HepG2 (cell line): ENCODE results near the gene GPR27. TPM values are rescaled to one million over a fixed set of nuclear protein-coding genes. Genes with fewer than 3 reads are reported as not detected.

ENCODE experiments used
- ATAC-seq: fragments of 200-7000 bp; cut with Tn5 transposase; 3 replicates; pipeline ENCODE4 v1.9.1; 2020; ENCODE audit warnings: mild to moderate bottlenecking, moderate library complexity
- BruUV-seq: library from RNA; stranded (reverse); fragments of 400-500 nt; replicated peaks from 2 replicates; lab custom pipeline; 2021; lab: Mats Ljungman, UMichigan
- CTCF ChIA-PET: fragments of 300-600 bp; formaldehyde crosslinking; extraction: SDS; loops from one replicate; lab custom pipeline; 2021; ENCODE audit warnings: low total read pairs, inconsistent platforms, low intra/inter-chr PET ratio; lab: Yijun Ruan, JAX
- POLR2A ChIA-PET: fragments of 350-600 bp; sonication (Branson Sonifier 250); formaldehyde crosslinking; loops from one replicate; lab custom pipeline; 2020; ENCODE audit warnings: antibody characterized with exemption, inconsistent platforms; lab: Yijun Ruan, JAX
- DNase-seq: peaks from one replicate; pipeline ENCODE4 v3.0.0-alpha.2; 2015; ENCODE audit warnings: low spot score
- FAIRE-seq: peaks from 3 replicates; lab custom pipeline; 2011; peaks lifted over from hg19 to GRCh38; lab: Jason Lieb, UNC
- H2AFZ ChIP-seq: one replicate; pipeline ENCODE4 v1.6.1; 2011; ENCODE audit warnings: low read length, inconsistent platforms
- H3K27ac ChIP-seq: fragments of 300-600 bp; 3 replicates; pipeline ENCODE4 v1.8.0; 2011; ENCODE audit warnings: mixed run types, mild to moderate bottlenecking, mixed read lengths, low read length, inconsistent platforms; ENCODE audit not compliant: insufficient read depth; ENCODE audit errors: extremely low read length
- H3K27me3 ChIP-seq, 2 experiments: fragments of 200-600 bp in 1 of 2; 2 replicates in 1 of 2; 3 replicates in 1 of 2; pipeline versions ENCODE4 v1.6.0 to v1.8.0; 2011; ENCODE audit warnings: low read length in 2 of 2, mild to moderate bottlenecking in 2 of 2, moderate library complexity in 2 of 2, inconsistent platforms in 1 of 2; ENCODE audit not compliant: insufficient read depth in 2 of 2, control insufficient read depth in 1 of 2
- H3K36me3 ChIP-seq, 2 experiments: fragments of 200-600 bp in 1 of 2; replicated peaks in 1 of 2; 2 replicates in 1 of 2; 3 replicates in 1 of 2; pipeline versions ENCODE4 v1.5.1 to v1.8.0; 2011; ENCODE audit warnings: low read length in 2 of 2, inconsistent platforms in 1 of 2; ENCODE audit not compliant: insufficient read depth in 2 of 2, control insufficient read depth in 1 of 2
- H3K4me1 ChIP-seq: 2 replicates; pipeline ENCODE4 v1.5.1; 2012; ENCODE audit warnings: low read length, inconsistent platforms; ENCODE audit not compliant: insufficient read depth
- H3K4me2 ChIP-seq: 2 replicates; pipeline ENCODE4 v1.6.0; 2011; ENCODE audit warnings: low read depth, low read length, inconsistent platforms
- H3K4me3 ChIP-seq, 3 experiments: fragments of 200-600 bp in 1 of 3; sonication (generic), shearing (Covaris generic) in 1 of 3; replicated peaks in 1 of 3; 2 replicates each; pipeline ENCODE4 v1.5.1; 2011 to 2016; ENCODE audit warnings: low read length in 3 of 3, inconsistent platforms in 2 of 3, low read depth in 2 of 3, mild to moderate bottlenecking in 2 of 3, control low read depth in 1 of 3, mixed read lengths in 1 of 3; ENCODE audit not compliant: insufficient read depth in 1 of 3
- H3K79me2 ChIP-seq: one replicate; pipeline ENCODE4 v1.6.1; 2011; ENCODE audit warnings: low read length, inconsistent platforms; ENCODE audit not compliant: insufficient read depth
- H3K9ac ChIP-seq: 2 replicates; pipeline ENCODE4 v1.6.0; 2011; ENCODE audit warnings: mild to moderate bottlenecking, low read depth, low read length, inconsistent platforms; ENCODE audit not compliant: insufficient read depth
- H3K9me3 ChIP-seq: 2 replicates; pipeline ENCODE4 v1.5.1; 2012; ENCODE audit warnings: mild to moderate bottlenecking, low read length
- H4K20me1 ChIP-seq: 2 replicates; pipeline ENCODE4 v1.6.0; 2011; ENCODE audit warnings: inconsistent platforms, mild to moderate bottlenecking, low read length, moderate library complexity; ENCODE audit not compliant: insufficient read depth
- DNMT1 ChIP-seq: sonication (generic); formaldehyde crosslinking; IDR thresholded peaks from 2 replicates; pipeline ENCODE4 v1.5.1; 2020; ENCODE audit warnings: mild to moderate bottlenecking, missing genetic modification reagents
- KDM5B ChIP-seq: sonication (generic); formaldehyde crosslinking; IDR thresholded peaks from 2 replicates; pipeline ENCODE4 v1.4.0; 2020; ENCODE audit warnings: missing genetic modification reagents, mild to moderate bottlenecking, borderline replicate concordance
- PRDM10 ChIP-seq: sonication (generic); formaldehyde crosslinking; IDR thresholded peaks from 2 replicates; pipeline ENCODE4 v1.4.0; 2020; ENCODE audit warnings: low read depth, missing genetic modification reagents
- ZBTB39 ChIP-seq: sonication (generic); formaldehyde crosslinking; IDR thresholded peaks from 2 replicates; pipeline ENCODE4 v1.5.0; 2020; ENCODE audit warnings: missing genetic modification reagents
- ZBTB44 ChIP-seq: sonication (generic); formaldehyde crosslinking; IDR thresholded peaks from 2 replicates; pipeline ENCODE4 v1.4.0; 2020; ENCODE audit warnings: missing genetic modification reagents
- ZNF607 ChIP-seq: sonication (generic); formaldehyde crosslinking; IDR thresholded peaks from 2 replicates; pipeline ENCODE4 v1.5.1; 2020; ENCODE audit warnings: missing genetic modification reagents, mild to moderate bottlenecking, borderline replicate concordance
- WGBS: methylation state at CpG from one replicate; pipeline ENCODE4 v1.1.6; 2017; ENCODE audit warnings: low lambda C conversion rate; 5-methylcytosine and 5-hydroxymethylcytosine counted together
- in situ Hi-C: cut with HindIII; loops from 2 replicates; pipeline ENCODE4 v1.10.0; 2017; ENCODE audit warnings: low pct_unique_long_range_greater_than_20kb; ENCODE audit not compliant: extremely low pct_ligation_motif_present
- intact Hi-C: fragments of 100-400 bp; cut with micrococcal nuclease; formaldehyde crosslinking; loops from one replicate; pipeline ENCODE4 v1.10.0; 2022; ENCODE audit not compliant: unreplicated experiment
- polyA plus RNA-seq, 8 experiments: library from polyadenylated mRNA; depleted of rRNA in 3 of 8; stranded (reverse) in 7 of 8; unstranded in 1 of 8; fragments of >200 nt; fragmentation: Illumina TruSeq in 4 of 8; extraction: Trizol in 4 of 8; gene quantifications; 2 replicates each; pipeline versions ENCODE4 v1.2.1 to v1.2.3, GENCODE V29; 2011 to 2016; ENCODE audit warnings: low read depth in 4 of 8, missing spikeins in 1 of 8, mixed read lengths in 1 of 8; ENCODE audit not compliant: insufficient read depth in 1 of 8
- total RNA-seq, 5 experiments: library from RNA; depleted of rRNA; stranded (reverse); fragments of >200 nt; fragmentation: Illumina TruSeq; extraction: Trizol; gene quantifications; 2 replicates each; pipeline ENCODE4 v1.2.3, GENCODE V29; 2016; ENCODE audit warnings: low read depth in 1 of 5

Gene GPR27
- total and polyA plus RNA-seq, 2 of the 13 experiments (the other 11 are each of a cell fraction or from before 2014, with no cell fraction given) = not detected

GRCh38 chr3:71805691-71806090 is 52.0 kb downstream of the GPR27 start:
- intact Hi-C loops = no loop called here
- DNase-seq = no peak
- 28% methylated on average over 2 of the region's 2 CpGs for WGBS
- H3K4me2 ChIP-seq = no peak overlapping the region
- in situ Hi-C loops = no loop called here
- no peaks in the 10 kb centered on the region for H3K36me3 ChIP-seq
- no peaks in the 10 kb centered on the region for H3K79me2 ChIP-seq
- H3K4me3 ChIP-seq = no peak overlapping the region
- no peak for ATAC-seq
- peaks cover 1 to 16% of the 10 kb centered on the region in 2 experiments; a peak in 3 of 5 replicates for H3K27me3 ChIP-seq
- no TSS peak for BruUV-seq
- CTCF ChIA-PET = no interaction called here
- no peaks in the 10 kb centered on the region for H4K20me1 ChIP-seq
- TF ChIP-seq ZBTB39 (CRISPR knock-in tag) (no peak), PRDM10 (CRISPR knock-in tag) (no peak), ZNF607 (CRISPR knock-in tag) (no peak), KDM5B (CRISPR knock-in tag) (no peak), ZBTB44 (no peak), DNMT1 (no peak)
- no peaks in the 10 kb centered on the region for H3K4me1 ChIP-seq
- H2AFZ ChIP-seq = no peak overlapping the region
- H3K9ac ChIP-seq = no peak overlapping the region
- no peak for FAIRE-seq
- POLR2A ChIA-PET = no interaction called here
- H3K9me3 ChIP-seq = no peaks in the 10 kb centered on the region
- H3K27ac ChIP-seq = no peak overlapping the region

Other genes with a start within 250 kb of the GPR27 start
- gene FOXP1, start 170.1 kb upstream of the GPR27 start, total RNA-seq (2016; rRNA removed; fragmentation: Illumina TruSeq; extraction: Trizol) = 43.3 and 59.0 TPM in 2 replicates
- gene FOXP1, start 170.1 kb upstream of the GPR27 start, polyA plus RNA-seq (2011; rRNA removed) = 36.0 and 40.4 TPM in 2 replicates
- gene EIF4E3, start 28.5 kb upstream of the GPR27 start, total RNA-seq (2016; rRNA removed; fragmentation: Illumina TruSeq; extraction: Trizol) = 0.06 and 0.07 TPM in 2 replicates
- gene EIF4E3, start 28.5 kb upstream of the GPR27 start, polyA plus RNA-seq (2011; rRNA removed) = 0.10 and 0.15 TPM in 2 replicates
- not detected in 2 replicates for gene PROK2, start 31.3 kb downstream of the GPR27 start, total RNA-seq (2016; rRNA removed; fragmentation: Illumina TruSeq; extraction: Trizol)
- gene PROK2, start 31.3 kb downstream of the GPR27 start, polyA plus RNA-seq (2011; rRNA removed) = not detected in 2 replicates